HepG2 (cell line): ENCODE results near the gene ARHGAP30.

Experiments used
- ATF3 ChIP-seq: sonication (generic); formaldehyde crosslinking; IDR thresholded peaks from 2 replicates; pipeline ENCODE4 v1.4.0; 2020; ENCODE audit warnings: missing genetic modification reagents
- BRCA1 ChIP-seq: sonication (generic); formaldehyde crosslinking; IDR thresholded peaks from 2 replicates; pipeline ENCODE4 v1.4.0; 2020; ENCODE audit warnings: missing genetic modification reagents
- CBX5 ChIP-seq: sonication (generic); formaldehyde crosslinking; IDR thresholded peaks from 2 replicates; pipeline ENCODE4 v1.4.0; 2020; ENCODE audit warnings: missing genetic modification reagents, borderline replicate concordance
- EZH2 ChIP-seq: conservative IDR thresholded peaks from 2 replicates; pipeline ENCODE4 v1.6.1; 2012; ENCODE audit warnings: mild to moderate bottlenecking, low read depth, low read length, moderate library complexity
- MAFK ChIP-seq, 2 experiments: IDR thresholded peaks in 1 of 2; conservative IDR thresholded peaks in 1 of 2; 2 replicates each; pipeline ENCODE4 v1.6.1; 2011; ENCODE audit warnings: improper control_type of control experiment in 2 of 2, low read length in 2 of 2
- MLX ChIP-seq: IDR thresholded peaks from 2 replicates; pipeline ENCODE4 v1.6.1; 2016
- PAF1 ChIP-seq: IDR thresholded peaks from 2 replicates; pipeline ENCODE4 v1.6.1; 2016; ENCODE audit warnings: missing genetic modification reagents, missing compliant biosample characterization
- PLSCR1 ChIP-seq: sonication (generic); formaldehyde crosslinking; IDR thresholded peaks from 2 replicates; pipeline ENCODE4 v1.5.0; 2020; ENCODE audit warnings: missing genetic modification reagents, mild to moderate bottlenecking, borderline replicate concordance
- RXRA ChIP-seq: sonication (generic); formaldehyde crosslinking; IDR thresholded peaks from 2 replicates; pipeline ENCODE4 v1.5.1; 2020; ENCODE audit warnings: missing genetic modification reagents
- ZIK1 ChIP-seq: sonication (generic); formaldehyde crosslinking; IDR thresholded peaks from 2 replicates; pipeline ENCODE4 v1.5.0; 2020; ENCODE audit warnings: mild to moderate bottlenecking, low read depth, missing genetic modification reagents, borderline replicate concordance
- ZKSCAN5 ChIP-seq: sonication (generic); formaldehyde crosslinking; IDR thresholded peaks from 2 replicates; pipeline ENCODE4 v1.5.1; 2020; ENCODE audit warnings: mild to moderate bottlenecking, missing genetic modification reagents
- ZZZ3 ChIP-seq: sonication (generic); formaldehyde crosslinking; IDR thresholded peaks from 2 replicates; pipeline ENCODE4 v1.4.0; 2020; ENCODE audit warnings: missing genetic modification reagents, mild to moderate bottlenecking, borderline replicate concordance

GRCh38 chr1:161033751-161034150 lies 35.9 kb downstream of the ARHGAP30 start:
- no peak for TF ChIP-seq ZKSCAN5 (CRISPR knock-in tag)
- TF ChIP-seq ATF3 (CRISPR knock-in tag): no peak
- no peak for TF ChIP-seq BRCA1 (CRISPR knock-in tag)
- TF ChIP-seq ZIK1 (CRISPR knock-in tag): no peak
- no peak for TF ChIP-seq MLX
- no peak for TF ChIP-seq CBX5
- TF ChIP-seq PLSCR1 (CRISPR knock-in tag): no peak
- TF ChIP-seq RXRA (CRISPR knock-in tag): no peak
- no peak for TF ChIP-seq PAF1 (CRISPR knock-in tag)
- no peak for TF ChIP-seq MAFK (conservative IDR thresholded peaks at IDR 0.05 in 1 of 2, IDR thresholded peaks at IDR 0.05 in 1 of 2; ENCODE audit: low read length in 2 of 2)
- TF ChIP-seq ZZZ3 (CRISPR knock-in tag): no peak
- TF ChIP-seq EZH2: no peak
